ENCODE results near the gene ARPC1B.

DNA sequence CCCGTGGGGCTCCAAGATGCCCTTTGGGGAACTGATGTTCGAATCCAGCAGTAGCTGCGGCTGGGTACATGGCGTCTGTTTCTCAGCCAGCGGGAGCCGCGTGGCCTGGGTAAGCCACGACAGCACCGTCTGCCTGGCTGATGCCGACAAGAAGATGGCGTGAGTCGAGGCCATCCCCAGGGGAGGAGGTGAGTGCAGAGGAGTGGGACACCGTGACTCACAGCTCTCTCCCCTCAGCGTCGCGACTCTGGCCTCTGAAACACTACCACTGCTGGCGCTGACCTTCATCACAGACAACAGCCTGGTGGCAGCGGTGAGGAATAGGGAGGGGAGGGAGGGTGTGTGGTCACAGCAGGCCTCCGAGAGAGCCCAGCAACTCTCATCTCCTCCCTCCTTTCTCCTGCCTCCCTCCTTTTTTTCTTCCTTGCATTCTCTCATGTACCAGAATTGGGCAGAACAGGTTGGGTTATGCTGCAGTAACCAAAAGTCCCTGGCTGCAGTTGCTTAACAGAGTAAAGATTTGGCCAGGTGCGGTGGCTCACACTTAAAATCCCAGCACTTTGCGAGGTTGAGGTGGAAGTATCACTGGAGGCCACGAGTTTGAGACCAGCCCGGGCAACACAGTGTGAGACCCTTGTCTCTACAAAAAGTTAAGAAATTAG is 16.5 kb downstream of the ARPC1B start:
- TF ChIP-seq POLR2A (IDR thresholded peaks at IDR 0.05; ENCODE audit: low read depth, low read length) (no peak), MXI1 (IDR thresholded peaks at IDR 0.05; ENCODE audit: borderline replicate concordance, low read depth, low read length) (no peak)
